ENCODE measurements around the gene ELOVL5. TPM values are rescaled to one million over a fixed set of nuclear protein-coding genes. Genes with fewer than 3 reads are reported as not detected.

The ELOVL5 gene
- total RNA-seq, 4 donors from 2014 or later: 5.6 to 7.2 (median 6.2) TPM

DNA sequence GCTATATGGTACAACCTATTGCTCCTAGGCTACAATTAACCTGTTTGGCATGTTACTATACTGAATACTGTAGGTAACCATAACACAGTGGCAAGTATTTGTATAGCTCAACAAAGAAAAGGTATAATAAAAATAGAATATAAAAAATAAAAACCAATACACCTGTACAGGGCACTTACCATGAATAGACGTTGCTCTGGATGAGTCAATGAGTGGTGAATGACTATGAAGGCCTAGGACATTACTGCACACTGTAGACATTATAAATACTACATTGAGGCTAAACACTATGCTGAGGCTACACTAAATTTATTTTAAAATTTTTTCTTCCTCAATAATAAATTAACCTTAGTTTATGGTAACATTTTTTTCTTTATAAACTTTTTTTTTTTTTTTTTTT lies 18.6 kb downstream of the ELOVL5 start:
- Histone ChIP-seq H3K36me3 (no peaks in the 10 kb centered on the region), H3K4me1 (peaks cover 0 to 9% of the 10 kb centered on the region in 2 donors), H3K27me3 (no peaks in the 10 kb centered on the region), H3K27ac (no peak overlapping the region), H3K4me3 (no peak overlapping the region), H3K9me3 (no peaks in the 10 kb centered on the region)
- TF ChIP-seq POLR2A (IDR thresholded peaks at IDR 0.05): no peak
- TF ChIP-seq, protein P1, sequence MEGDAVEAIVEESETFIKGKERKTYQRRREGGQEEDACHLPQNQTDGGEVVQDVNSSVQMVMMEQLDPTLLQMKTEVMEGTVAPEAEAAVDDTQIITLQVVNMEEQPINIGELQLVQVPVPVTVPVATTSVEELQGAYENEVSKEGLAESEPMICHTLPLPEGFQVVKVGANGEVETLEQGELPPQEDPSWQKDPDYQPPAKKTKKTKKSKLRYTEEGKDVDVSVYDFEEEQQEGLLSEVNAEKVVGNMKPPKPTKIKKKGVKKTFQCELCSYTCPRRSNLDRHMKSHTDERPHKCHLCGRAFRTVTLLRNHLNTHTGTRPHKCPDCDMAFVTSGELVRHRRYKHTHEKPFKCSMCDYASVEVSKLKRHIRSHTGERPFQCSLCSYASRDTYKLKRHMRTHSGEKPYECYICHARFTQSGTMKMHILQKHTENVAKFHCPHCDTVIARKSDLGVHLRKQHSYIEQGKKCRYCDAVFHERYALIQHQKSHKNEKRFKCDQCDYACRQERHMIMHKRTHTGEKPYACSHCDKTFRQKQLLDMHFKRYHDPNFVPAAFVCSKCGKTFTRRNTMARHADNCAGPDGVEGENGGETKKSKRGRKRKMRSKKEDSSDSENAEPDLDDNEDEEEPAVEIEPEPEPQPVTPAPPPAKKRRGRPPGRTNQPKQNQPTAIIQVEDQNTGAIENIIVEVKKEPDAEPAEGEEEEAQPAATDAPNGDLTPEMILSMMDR (IDR thresholded peaks at IDR 0.05 in 4 of 5, conservative IDR thresholded peaks at IDR 0.05 in 1 of 5): no peak
- ATAC-seq (no peak), DNase-seq (no peak)
- in situ Hi-C loops (cut with MboI; ENCODE audit: low sequenced_read_pairs in 4 of 4) (no loop called here), intact Hi-C loops (cut with DNase I; ENCODE audit: low total_unique reads) (no loop called here)

DNA sequence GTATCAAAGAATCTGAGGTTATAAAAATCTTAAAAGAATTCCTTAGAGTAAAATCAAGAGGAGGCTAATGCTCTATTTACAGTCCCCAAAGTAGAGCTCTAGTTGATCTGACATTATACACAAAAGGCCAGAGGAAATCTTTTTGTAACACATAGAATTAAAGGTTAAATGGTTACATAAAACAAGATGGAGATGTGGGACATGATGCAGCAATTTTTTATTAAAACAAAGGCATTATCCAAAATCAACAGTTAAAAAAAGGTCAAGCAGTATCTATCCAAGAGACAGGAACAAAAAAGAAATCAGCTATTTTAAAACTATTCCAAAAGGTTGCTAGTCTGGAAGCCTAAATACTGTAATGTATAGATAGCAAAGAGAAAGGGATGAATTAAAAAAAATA lies 20.4 kb downstream of the ELOVL5 start:
- in situ Hi-C loops (cut with MboI; ENCODE audit: low sequenced_read_pairs in 4 of 4): no loop called here
- Histone ChIP-seq H3K4me3 (no peak overlapping the region), H3K36me3 (no peaks in the 10 kb centered on the region), H3K4me1 (peaks cover 0 to 5% of the 10 kb centered on the region in 2 donors), H3K9me3 (no peaks in the 10 kb centered on the region), H3K27ac (no peak overlapping the region), H3K27me3 (no peaks in the 10 kb centered on the region)
- ATAC-seq (no peak), DNase-seq (no peak)
- TF ChIP-seq, protein P1 (IDR thresholded peaks at IDR 0.05 in 4 of 5, conservative IDR thresholded peaks at IDR 0.05 in 1 of 5): no peak
- no peak for TF ChIP-seq POLR2A (IDR thresholded peaks at IDR 0.05)
- intact Hi-C loops (cut with DNase I; ENCODE audit: low total_unique reads): no loop called here

DNA sequence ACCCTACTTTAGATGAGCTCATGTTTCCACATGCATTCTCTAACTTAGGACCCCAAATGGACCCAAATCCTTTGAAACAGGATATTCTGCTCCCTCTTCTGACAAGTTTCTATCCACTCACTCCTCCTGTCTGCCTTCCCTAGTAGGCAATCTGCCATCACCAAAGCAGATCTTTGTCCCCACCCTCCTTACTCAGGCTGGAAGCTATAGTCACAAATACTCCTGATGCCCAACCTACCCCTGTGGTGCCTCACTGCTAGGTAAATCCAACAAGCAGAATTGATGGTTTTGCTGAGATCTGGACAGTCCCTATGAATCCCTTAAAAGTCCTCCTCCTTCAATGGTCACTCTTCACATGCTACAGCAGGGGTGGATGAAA lies 21.7 kb downstream of the ELOVL5 start:
- Histone ChIP-seq H3K27ac (no peak overlapping the region), H3K4me3 (no peak overlapping the region), H3K36me3 (no peaks in the 10 kb centered on the region), H3K9me3 (no peaks in the 10 kb centered on the region), H3K4me1 (peaks cover 0 to 10% of the 10 kb centered on the region in 2 donors), H3K27me3 (no peaks in the 10 kb centered on the region)
- intact Hi-C loops (cut with DNase I; ENCODE audit: low total_unique reads) (no loop called here), in situ Hi-C loops (cut with MboI; ENCODE audit: low sequenced_read_pairs in 4 of 4) (no loop called here)
- ATAC-seq (no peak), DNase-seq (no peak)
- TF ChIP-seq POLR2A (IDR thresholded peaks at IDR 0.05): no peak
- TF ChIP-seq, protein P1 (IDR thresholded peaks at IDR 0.05 in 4 of 5, conservative IDR thresholded peaks at IDR 0.05 in 1 of 5): no peak

DNA sequence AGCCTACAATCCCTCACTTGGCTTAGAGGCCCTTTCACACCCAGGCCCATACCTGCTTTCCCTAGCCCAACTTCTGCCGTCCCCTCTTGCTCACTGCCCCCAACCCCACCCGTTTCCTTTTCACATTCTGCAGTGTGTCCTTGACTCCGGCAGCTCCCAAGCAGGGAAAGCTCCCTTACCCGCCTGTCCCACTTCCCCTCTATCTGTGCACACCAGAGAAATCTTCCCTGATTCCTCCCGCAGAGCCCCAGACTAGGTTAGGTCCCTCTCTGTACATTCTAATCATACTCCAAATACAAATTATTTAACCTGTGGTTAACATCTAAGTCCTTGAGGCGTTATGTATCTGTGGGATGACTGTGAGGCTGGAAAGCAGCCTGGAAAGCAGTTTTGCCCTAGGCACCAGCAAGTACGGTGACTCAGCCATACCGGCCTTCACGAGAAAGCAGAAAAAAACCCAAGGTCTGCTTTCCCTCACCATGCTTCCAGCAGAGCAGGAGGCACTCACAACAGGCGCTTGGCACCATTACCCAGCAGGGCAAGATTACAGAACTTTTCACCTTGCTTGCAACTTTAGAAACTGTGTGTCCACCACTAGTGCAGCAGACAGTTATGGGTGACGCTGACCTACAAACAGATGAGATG lies 22.3 kb downstream of the ELOVL5 start:
- Histone ChIP-seq H3K27ac (no peak overlapping the region), H3K36me3 (no peaks in the 10 kb centered on the region), H3K9me3 (no peaks in the 10 kb centered on the region), H3K4me1 (peaks cover 0 to 11% of the 10 kb centered on the region in 2 donors), H3K4me3 (no peak overlapping the region), H3K27me3 (no peaks in the 10 kb centered on the region)
- intact Hi-C loops (cut with DNase I; ENCODE audit: low total_unique reads): no loop called here
- DNase-seq: no peak
- no peak for ATAC-seq
- in situ Hi-C loops (cut with MboI; ENCODE audit: low sequenced_read_pairs in 4 of 4): no loop called here
- TF ChIP-seq POLR2A (IDR thresholded peaks at IDR 0.05): no peak
- TF ChIP-seq, protein P1 (IDR thresholded peaks at IDR 0.05 in 4 of 5, conservative IDR thresholded peaks at IDR 0.05 in 1 of 5): no peak

DNA sequence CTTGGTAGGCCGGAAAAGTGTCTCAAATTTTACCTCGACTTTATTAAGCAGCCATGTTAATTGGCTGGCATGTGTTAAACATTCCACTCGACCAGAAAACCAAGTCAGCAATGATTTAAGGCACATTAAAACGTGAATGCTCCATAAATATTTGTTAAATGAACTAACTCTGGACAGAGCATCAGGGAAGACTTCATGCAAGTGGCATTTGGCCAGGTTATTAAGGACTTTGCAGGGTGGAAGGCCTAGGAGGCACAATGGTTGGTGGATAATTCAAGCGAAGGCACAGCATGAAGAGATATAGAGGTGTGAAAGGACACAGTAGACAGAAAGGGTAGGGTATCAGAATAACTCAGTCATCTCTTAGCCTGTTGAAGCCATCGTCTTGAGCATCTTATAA lies 23.0 kb downstream of the ELOVL5 start:
- Histone ChIP-seq H3K4me3 (no peak overlapping the region), H3K4me1 (peaks cover 0 to 11% of the 10 kb centered on the region in 2 donors), H3K9me3 (no peaks in the 10 kb centered on the region), H3K27me3 (no peaks in the 10 kb centered on the region), H3K36me3 (no peaks in the 10 kb centered on the region), H3K27ac (no peak overlapping the region)
- TF ChIP-seq, protein P1 (IDR thresholded peaks at IDR 0.05 in 4 of 5, conservative IDR thresholded peaks at IDR 0.05 in 1 of 5): no peak
- TF ChIP-seq POLR2A (IDR thresholded peaks at IDR 0.05): no peak
- in situ Hi-C loops (cut with MboI; ENCODE audit: low sequenced_read_pairs in 4 of 4) (no loop called here), intact Hi-C loops (cut with DNase I; ENCODE audit: low total_unique reads) (no loop called here)
- ATAC-seq (no peak), DNase-seq (no peak)

Data from gastrocnemius medialis (tissue), 4 donors.